HL-60/S4 (cell line): ENCODE results near the gene CASP14.
"Not testable (repeated sequence)": the region's sequence is repeated elsewhere in the genome, so short reads cannot be mapped to it uniquely, and the experiment has no call there.

Experiments used
- in situ Hi-C: fragments of 300-500 bp; cut with MboI; formaldehyde crosslinking; loops from 2 replicates; pipeline ENCODE4 v1.14.3; 2022; ENCODE audit warnings: low sequenced_read_pairs

Gene CASP14

DNA sequence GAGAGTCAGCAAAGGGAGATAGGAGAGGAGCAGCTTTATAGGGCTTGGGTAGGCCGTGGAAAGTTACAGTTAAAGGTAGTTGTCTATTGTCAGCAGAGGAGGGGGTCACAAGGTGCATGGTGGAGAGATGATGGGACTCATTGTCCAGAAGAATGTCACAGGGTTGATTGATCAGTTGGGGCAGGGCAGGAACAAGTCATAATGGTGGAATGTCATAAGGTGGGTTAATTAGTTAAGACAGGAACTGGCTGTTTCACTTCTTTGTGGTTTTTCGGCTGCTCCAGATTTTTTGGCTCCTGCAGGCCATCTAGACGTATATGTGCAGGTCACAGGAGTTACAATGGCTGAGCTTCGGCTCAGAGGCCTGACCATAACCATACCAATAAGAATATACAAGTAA lies 21.1 kb downstream of the CASP14 start:
- in situ Hi-C loops = not testable (repeated sequence)

DNA sequence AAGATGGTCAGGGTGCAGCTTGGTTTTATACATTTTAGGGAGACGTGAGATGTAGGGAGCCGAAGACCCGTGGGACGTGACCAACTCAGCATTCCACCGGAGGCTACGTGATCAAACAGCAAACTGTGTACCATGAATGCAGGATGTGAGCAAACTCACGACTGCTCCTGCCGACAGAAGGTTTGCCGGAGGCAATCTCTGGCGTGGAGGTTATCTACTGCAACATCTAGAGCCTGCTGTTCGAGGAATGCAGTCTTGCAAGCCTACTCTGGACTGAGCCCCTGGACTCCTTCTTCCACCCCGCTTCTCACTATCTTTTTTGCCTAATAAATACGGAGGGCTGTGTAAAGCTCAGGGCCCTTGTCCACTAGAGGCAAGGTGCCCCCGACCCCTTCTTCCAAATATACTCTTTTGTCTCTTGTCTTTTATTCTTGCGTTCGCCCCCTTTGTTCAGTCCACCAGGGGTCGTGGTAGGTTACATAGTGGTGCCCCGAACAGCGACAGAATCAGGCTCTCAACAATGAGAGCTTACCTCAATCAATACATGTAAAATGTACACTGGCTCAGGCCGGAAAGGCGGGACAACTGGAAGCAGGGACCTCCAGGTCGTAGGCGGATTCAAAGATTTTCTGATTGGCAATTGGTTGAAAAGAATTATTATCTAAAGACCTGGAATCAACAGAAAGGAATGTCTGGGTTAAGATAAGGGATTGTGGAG lies 23.8 kb downstream of the CASP14 start:
- in situ Hi-C loops = no loop called here

DNA sequence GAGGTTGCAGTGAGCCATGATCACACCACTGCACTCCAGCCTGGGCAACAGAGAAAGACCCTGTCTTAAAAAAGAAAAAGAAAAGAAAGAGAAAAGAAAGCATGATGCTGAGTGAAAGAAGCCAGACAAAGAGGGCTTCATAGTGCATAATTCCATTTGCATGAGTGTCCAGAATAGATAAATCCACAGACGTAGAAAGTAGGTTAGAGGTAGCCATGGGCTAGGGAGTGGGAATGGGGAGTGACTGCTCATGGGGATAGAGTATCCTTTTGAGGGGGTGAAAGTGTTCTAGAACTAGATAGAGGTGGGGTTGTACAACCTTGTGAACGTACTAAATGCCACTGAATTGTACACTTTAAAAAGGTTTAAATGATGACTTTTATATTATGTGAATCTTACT lies 25.1 kb downstream of the CASP14 start:
- in situ Hi-C loops = no loop called here

DNA sequence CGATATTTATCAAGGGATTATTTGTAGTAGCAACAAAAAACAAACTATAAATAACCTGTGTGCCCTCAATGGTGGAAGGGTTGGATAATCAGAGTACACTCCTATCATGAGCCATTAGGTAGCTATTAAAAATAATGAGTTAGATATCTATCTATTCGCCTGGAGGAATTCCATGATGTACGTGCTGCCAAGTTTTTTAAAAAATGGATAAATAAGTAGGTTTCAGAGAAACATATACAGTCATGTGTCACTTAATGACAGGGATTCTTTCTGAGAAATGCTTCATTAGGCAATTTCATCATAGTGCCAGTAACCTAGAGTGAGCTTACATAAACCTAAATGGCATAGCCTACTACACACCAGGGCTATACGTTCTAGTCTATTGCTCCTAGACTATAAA lies 26.5 kb downstream of the CASP14 start:
- in situ Hi-C loops = no loop called here

DNA sequence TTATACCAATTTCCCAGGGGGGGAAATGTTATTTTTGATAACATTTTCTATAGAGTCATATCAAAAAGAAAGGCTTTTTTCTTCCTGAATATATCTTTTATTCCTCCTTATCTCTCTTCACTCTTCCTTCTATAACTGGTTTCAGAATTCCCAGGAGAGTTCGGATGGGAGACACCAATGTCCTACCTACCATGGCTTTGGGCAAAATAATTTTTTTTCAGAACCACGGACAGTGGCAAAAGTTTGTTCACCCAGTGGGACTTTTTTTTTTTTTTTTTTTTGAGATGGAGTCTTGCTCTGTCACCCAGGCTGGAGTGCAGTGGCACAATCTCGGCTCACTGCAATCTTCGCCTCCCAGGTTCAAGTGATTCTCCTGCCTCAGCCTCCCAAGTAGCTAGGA lies 30.7 kb downstream of the CASP14 start:
- in situ Hi-C loops = not testable (repeated sequence)

DNA sequence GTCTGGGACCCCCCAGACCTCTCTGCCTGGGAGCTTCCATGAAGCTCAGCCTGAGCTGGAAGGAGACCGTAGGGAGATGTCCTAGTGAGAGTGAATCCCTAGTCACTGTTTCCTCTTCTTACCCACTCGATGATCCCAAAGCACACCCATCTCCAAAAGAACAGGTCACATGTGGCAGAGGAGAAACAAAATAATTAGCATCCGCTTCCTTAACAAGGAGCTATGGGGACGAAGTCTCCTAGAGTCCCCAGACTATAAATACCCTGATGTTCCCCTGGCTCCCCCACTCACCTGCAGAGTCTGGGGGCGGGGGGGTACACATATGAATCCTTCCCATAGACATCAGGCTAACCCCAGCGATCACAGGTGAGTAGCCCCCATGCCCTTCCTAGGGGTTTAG lies 32.6 kb downstream of the CASP14 start, which contains the start of gene OR1I1:
TSS of gene OR1I1 (plus strand) at position 301 of the 400 bp plus-strand sequence. CDS start 4,855 bp downstream, outside the sequence.
- in situ Hi-C loops = no loop called here

DNA sequence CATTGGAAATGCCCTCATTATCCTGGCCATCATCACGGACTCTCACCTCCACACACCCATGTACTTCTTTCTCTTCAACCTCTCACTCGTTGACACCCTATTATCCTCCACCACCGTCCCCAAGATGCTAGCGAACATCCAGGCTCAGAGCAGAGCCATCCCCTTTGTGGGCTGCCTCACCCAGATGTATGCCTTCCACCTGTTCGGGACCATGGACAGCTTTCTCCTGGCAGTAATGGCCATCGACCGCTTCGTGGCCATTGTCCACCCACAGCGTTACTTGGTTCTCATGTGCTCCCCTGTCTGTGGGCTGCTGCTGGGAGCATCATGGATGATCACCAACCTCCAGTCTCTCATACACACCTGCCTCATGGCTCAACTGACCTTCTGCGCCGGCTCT lies 37.9 kb downstream of the CASP14 start:
- in situ Hi-C loops = no loop called here

DNA sequence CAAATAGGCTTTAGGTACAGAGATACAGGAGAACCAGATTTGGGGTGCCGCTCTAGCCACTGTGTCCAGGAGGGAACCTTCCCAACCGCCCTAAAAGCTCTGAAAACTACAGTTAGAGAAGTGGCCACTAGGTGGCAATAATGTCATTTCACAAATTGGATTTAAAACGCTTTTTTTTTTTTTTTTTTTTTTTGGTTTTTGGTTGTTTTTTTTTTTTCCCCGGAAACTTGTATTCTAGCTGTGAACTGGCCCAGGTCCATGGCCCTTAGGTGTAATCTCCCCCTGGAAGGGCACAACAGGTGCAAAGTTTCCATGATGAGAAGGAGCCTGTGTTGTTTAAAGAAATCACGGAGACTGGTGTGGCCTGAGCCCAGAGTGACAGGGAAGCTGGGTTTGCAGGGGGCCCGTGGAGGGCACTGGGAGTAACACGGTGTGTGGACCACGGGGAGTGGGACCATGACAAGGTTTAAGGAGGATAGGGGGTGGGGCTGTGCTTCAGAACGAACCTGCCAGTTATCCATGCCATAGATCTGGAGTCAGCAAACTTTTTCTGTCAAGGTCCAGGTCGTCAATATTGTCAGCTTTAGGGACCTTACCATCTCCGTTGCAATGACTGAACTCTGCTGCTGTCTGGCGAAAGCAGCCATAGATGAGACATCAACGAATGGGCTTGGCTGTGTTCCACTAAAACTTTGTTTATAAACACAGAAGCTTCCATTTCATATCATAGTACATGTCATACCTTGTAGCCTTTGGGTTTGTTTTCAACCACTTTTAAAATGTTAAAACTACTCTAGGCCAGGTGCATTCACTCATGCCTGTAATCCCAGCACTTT lies 42.9 kb downstream of the CASP14 start:
- in situ Hi-C loops = no loop called here

DNA sequence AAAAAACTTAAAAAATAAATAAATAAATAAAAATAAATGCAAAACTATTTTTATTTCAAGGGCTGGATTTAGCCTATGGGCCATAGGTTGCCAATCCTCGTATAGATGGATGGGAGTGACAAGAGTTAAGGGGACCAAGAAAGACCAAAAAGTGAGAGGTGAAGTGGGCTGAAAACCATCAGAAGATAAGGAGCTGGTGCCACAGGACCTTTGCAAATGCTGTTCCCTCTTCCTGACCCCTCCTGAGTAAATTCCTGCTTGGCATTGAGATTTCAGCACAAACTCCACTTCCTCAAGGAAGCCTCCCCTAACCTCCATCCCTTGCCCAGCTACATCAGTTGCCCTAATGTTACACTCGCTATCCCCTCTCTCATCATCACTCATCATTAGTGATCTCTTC lies 43.7 kb downstream of the CASP14 start:
- in situ Hi-C loops = no loop called here

DNA sequence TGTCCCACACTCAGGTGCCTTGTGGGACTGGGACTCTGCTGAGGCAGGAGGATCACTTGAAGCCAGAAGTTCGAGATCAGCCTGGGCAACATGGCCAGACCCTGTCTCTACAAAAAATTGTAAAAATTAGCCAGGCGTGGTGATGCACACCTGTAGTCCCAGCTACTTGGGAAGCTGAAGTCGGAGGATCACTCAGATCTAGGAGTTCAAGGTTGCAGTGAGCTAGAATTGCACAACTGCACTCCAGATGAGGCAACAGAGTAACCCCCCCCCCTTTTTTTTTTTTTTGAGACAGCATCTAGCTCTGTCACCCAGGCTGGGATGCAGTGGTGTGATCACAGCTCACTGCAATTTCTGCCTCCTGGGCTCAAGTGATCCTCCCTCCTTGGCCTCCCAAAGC lies 46.9 kb downstream of the CASP14 start:
- in situ Hi-C loops = no loop called here

DNA sequence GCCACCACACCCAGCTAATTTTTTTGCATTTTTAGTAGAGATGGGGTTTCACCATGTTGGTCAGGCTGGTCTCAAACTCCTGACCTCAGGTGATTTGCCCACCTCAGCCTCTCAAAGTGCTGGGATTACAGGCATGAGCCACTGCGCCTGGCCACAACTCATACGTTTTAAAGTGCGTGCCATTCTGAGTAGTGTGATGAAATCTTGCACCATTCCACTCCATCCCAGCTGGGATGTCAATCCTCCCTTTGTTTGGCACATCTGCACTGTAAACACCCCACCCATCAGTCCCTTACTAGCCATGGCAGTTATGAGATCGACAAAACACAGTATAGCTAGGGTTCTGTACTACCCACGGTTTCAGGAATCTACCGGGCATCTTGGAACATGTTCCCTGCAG lies 48.7 kb downstream of the CASP14 start:
- in situ Hi-C loops = not testable (repeated sequence)

DNA sequence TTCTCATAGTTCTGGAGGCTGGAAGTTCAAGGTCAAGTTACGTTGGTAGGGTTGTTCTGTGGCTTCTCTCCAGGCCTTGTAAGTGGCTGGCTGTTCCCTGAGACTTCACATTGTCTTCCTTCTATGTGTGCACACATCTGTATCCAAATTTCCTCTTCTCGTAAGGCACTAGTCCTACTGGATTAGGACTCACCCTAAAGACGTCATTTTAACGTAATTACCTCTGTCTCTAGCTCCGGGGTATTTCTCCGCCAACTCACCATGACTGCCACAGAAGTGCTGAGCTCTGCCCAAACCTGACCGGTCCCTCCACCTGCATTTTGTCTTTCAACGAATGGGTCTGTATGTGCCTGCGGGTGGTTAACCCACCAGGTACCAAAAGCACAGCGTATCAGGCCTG lies 49.2 kb downstream of the CASP14 start:
- in situ Hi-C loops = no loop called here

DNA sequence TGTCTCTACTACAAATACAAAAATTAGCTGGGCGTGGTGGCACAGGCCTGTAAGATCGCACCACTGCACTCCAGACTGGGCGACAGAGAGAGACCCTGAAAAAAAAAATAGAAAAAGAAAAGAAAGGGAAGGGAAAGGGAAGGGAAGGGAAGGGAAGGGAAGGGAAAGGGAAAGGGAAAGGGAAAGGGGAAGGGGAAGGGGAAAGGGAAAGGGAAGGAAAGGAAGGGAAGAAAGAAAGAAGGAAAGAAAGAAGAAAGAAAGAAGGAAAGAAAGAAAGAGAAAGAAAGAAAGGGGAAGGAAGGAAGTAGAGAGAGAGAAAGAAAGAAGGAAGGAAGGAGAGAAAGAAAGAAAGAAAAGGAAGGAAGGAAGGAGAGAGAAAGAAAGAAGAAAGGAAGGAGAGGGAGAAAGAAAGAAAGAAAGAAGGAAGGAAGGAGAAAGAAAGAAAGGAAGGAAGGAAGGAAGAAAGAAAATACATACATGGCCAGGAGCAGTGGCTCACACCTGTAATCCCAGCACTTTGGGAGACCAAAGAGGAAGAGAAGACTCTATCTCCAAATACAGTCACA lies 49.8 kb downstream of the CASP14 start:
- in situ Hi-C loops = no loop called here

DNA sequence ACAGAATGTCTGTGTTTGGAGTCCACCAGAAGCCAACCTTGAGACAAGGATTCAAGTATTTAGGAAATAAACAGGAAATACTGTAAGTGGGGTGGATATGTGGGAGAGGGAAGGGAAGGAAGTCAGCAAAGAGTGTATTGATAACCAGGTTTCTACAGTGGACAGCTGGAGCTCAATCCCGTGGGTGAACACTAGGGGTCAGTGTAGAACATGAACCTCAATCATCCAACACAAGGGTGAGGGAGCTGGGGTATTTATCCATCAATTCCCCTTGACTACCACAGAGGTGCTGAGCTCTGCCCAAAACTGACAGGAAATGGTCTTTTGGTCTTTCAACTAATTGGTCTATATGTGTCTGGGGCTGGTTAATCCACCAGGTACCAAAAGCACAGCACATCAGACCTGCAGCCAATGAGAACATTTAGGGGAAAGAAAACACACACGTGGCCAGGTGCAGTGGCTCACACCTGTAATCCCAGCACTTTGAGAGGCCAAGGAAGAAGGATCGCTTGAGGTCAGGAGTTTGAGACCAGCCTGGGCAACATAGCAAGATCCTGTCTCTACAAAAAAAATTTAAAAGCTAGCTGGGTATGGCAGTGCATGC lies 52.3 kb downstream of the CASP14 start:
- in situ Hi-C loops = no loop called here

DNA sequence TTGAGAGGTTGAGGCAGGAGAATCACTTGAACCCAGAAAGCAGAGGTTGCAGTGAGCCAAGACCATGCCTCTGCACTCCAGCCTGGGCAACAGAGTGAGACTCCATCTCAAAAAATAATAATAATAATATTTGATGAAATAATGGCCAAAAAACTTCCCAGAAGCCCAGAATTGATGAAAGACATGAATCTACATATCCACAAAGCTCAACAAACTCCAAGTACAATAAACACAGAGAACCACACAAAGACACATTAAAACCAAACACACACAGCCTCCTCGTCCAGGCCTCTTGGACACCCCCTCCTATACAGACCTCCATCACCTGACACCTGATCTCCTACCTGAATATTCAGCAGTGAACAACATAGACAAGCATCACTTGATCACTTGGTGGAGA lies 54.7 kb downstream of the CASP14 start:
- in situ Hi-C loops = no loop called here

DNA sequence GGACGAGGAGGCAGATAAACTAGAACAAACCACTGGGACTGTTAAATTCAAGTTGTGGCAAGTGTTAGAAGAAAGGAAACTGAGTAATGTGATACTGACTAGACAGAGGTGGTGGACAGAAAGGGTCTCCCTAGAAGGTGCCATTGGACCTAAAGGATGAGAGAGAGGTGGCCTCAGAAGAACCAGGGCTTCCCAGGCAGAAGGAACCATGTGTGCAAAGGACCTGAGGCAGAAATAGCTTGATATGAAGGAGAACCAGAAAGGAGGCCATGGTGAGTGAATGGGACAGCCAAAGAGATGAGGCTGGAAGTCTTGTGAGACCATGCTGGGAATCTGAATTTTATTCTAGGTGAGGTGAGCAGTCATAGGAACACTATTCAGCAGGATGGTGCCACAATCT lies 55.1 kb downstream of the CASP14 start:
- in situ Hi-C loops = no loop called here

DNA sequence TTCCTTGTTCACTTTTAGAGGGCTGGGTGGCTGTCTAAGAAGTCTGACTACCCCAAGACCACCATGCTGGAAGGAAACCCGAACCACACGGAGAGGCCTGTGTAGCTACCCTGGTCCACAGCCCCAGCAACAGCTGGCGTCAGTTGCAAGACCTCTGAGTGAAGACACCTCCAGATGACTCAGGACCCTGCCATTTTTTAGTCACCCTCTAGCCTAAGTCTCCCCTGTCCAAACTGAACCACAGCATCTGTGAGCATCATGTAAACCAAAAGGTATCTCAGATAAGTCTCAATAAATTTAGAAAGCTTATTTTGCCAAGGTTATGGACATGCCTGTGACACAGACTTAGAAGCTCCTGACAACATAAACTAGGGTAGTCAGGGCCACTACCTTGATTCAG lies 55.8 kb downstream of the CASP14 start:
- in situ Hi-C loops = no loop called here

DNA sequence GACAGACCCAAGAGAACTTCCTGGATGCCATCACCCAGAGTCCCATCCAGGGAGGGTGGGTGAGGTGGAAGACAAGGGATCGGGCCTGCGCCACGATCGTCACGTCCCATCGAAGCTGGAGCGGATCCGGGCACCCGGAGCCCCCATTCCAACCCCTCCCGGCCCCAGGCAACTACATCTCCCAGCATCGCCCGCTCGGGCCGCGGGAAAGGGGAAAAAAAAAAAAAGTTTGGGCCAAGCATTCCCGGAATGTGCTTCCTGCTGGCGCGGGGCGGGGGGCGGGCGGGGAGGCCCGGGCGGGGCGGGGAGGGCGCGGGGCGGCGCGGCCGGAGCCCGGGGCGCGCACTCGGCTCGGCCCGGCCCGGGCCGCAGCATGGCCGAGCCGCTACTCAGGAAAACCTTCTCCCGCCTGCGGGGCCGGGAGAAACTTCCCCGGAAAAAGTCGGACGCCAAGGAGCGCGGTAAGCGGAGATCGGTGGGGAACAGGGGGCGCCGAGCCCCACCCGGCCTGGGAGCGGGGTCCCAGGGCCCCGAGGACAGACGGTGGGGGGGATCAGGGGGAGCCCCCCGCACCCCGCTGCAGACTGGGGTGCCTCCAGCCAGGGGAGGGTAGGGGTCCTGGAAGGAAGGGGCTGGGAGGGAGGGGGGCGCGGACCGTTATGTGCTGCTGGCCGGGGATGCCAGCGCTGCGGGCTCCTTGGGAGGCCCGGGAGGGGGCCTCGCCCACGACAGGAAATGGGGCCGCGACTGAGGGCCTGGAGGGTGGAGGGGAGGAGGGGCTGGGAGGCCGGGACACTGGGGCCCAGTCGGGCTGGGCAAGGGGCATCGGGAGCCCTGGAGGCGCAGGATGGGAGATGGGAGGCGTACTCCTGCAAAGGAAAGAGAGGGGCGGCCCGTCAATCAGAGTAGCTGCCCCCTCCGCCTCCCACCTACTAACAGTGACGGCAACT lies 58.1 kb downstream of the CASP14 start, which contains the start of gene SYDE1:
TSS of gene SYDE1 (plus strand) at position 341 of the 950 bp plus-strand sequence. CDS start at position 374, 33 bp downstream.
- in situ Hi-C loops = no loop called here
